SK-N-SH (cell line): Measurements from ENCODE around the gene BCL11B.

ENCODE experiments used
- CHD2 ChIP-seq: fragments of 150-350 bp; IDR thresholded peaks from 2 replicates; pipeline ENCODE4 v1.6.1; 2018; ENCODE audit warnings: low read length; ENCODE audit not compliant: partially characterized antibody
- EP300 ChIP-seq, 2 experiments: IDR thresholded peaks; 2 replicates each; pipeline versions ENCODE4 v1.4.0 to v1.6.1; 2012; ENCODE audit warnings: borderline replicate concordance in 1 of 2, low read depth in 1 of 2, low read length in 1 of 2
- JUND ChIP-seq: IDR thresholded peaks from 2 replicates; pipeline ENCODE4 v1.4.0; 2012
- POLR2AphosphoS5 ChIP-seq: IDR thresholded peaks from 2 replicates; pipeline ENCODE4 v1.6.1; 2012; ENCODE audit warnings: low read depth, low read length
- RAD21 ChIP-seq: IDR thresholded peaks from 2 replicates; pipeline ENCODE4 v1.6.1; 2012; ENCODE audit warnings: mild to moderate bottlenecking, low read length
- RCOR1 ChIP-seq: fragments of 150-350 bp; IDR thresholded peaks from 2 replicates; pipeline ENCODE4 v1.6.1; 2017; ENCODE audit warnings: antibody characterized with exemption, low read length
- RFX5 ChIP-seq: IDR thresholded peaks from 2 replicates; pipeline ENCODE4 v1.6.1; 2012; ENCODE audit warnings: mild to moderate bottlenecking, improper control_type of control experiment, low read length
- RXRA ChIP-seq: IDR thresholded peaks from 2 replicates; pipeline ENCODE4 v1.4.0; 2012; ENCODE audit warnings: low read depth, mild to moderate bottlenecking, borderline replicate concordance
- TF ChIP-seq, protein P1 (sequence below): fragments of 200-600 bp; sonication (generic); IDR thresholded peaks from 2 replicates; pipeline ENCODE4 v1.6.1; 2017; ENCODE audit warnings: antibody characterized with exemption, mild to moderate bottlenecking, moderate library complexity
- TF ChIP-seq, protein P2 (sequence below): IDR thresholded peaks from 2 replicates; pipeline ENCODE4 v1.4.0; 2012; ENCODE audit warnings: low read depth, borderline replicate concordance
- TF ChIP-seq, protein P3 (sequence below): fragments of 150-350 bp; IDR thresholded peaks from 2 replicates; pipeline ENCODE4 v1.6.1; 2017; ENCODE audit warnings: antibody characterized with exemption, low read length, low read depth, borderline replicate concordance

DNA sequence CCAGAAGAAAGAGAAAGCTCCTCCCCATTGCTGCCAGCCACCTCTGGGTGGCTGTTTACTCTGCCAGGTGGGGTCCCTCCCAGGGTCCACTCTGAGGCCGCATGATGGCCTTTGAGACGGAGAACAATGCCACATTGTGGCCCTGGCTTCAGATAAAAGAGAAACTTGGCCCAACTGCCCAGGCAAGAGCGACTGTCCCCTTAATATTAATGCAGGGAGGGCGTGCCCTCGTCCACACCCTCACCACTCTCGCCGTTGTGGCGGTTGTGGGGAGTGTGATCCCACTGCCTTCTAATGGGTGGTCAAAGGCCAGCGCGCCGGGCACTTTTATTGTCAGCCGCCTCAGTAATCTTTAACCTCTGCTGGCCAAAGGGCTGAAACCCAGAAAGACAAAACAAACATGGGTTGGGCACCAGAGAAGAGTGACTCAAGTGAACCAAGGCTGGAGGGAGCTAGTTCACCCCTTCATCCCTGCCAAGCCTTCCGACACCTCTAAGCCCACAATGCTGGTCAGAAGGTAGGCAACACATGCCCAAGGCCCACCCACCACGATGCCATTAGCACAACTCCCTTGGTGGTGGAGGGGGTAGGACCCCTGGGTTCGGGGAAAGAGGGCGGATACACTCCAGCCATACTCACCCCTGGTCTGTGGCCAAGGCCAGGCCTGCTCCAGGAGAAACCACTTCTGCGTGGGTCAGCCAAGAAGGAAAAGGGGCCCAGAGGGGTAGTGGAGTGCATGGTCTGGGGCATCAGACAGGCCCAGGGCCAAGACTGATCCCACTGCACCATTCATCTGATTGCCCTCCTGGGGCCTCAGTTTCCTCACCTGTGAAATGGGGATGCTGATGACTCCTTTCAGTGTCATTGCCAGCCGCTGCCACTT, 44.5 kb upstream of the BCL11B start:
- TF ChIP-seq, protein P1, sequence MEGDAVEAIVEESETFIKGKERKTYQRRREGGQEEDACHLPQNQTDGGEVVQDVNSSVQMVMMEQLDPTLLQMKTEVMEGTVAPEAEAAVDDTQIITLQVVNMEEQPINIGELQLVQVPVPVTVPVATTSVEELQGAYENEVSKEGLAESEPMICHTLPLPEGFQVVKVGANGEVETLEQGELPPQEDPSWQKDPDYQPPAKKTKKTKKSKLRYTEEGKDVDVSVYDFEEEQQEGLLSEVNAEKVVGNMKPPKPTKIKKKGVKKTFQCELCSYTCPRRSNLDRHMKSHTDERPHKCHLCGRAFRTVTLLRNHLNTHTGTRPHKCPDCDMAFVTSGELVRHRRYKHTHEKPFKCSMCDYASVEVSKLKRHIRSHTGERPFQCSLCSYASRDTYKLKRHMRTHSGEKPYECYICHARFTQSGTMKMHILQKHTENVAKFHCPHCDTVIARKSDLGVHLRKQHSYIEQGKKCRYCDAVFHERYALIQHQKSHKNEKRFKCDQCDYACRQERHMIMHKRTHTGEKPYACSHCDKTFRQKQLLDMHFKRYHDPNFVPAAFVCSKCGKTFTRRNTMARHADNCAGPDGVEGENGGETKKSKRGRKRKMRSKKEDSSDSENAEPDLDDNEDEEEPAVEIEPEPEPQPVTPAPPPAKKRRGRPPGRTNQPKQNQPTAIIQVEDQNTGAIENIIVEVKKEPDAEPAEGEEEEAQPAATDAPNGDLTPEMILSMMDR = no peak
- TF ChIP-seq POLR2AphosphoS5 (no peak), RXRA (no peak), RFX5 (no peak), JUND (no peak), RAD21 (no peak), CHD2 (no peak), EP300 (IDR thresholded peaks at IDR 0.05; ENCODE audit: borderline replicate concordance in 1 of 2, low read depth in 1 of 2, low read length in 1 of 2) (no peak), RCOR1 (no peak)
- TF ChIP-seq, protein P2, sequence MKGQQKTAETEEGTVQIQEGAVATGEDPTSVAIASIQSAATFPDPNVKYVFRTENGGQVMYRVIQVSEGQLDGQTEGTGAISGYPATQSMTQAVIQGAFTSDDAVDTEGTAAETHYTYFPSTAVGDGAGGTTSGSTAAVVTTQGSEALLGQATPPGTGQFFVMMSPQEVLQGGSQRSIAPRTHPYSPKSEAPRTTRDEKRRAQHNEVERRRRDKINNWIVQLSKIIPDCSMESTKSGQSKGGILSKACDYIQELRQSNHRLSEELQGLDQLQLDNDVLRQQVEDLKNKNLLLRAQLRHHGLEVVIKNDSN = no peak
- TF ChIP-seq, protein P3, sequence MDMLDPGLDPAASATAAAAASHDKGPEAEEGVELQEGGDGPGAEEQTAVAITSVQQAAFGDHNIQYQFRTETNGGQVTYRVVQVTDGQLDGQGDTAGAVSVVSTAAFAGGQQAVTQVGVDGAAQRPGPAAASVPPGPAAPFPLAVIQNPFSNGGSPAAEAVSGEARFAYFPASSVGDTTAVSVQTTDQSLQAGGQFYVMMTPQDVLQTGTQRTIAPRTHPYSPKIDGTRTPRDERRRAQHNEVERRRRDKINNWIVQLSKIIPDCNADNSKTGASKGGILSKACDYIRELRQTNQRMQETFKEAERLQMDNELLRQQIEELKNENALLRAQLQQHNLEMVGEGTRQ = no peak
